MM.1S (cell line): ENCODE results near the gene DLG3.

Experiments used
- DNase-seq: peaks from one replicate; pipeline ENCODE4 v3.0.0-alpha.2; 2015
- H2AFZ ChIP-seq: fragments of 300-600 bp; sonication (generic); 2 replicates; pipeline ENCODE4 v1.6.0; 2016; ENCODE audit warnings: antibody characterized with exemption, low read length
- H3F3A ChIP-seq: fragments of 300-600 bp; sonication (generic); 2 replicates; pipeline ENCODE4 v1.6.1; 2016; ENCODE audit warnings: mild to moderate bottlenecking, antibody characterized with exemption, low read length, moderate library complexity, mixed read lengths; ENCODE audit not compliant: insufficient read depth
- H3K27ac ChIP-seq: fragments of 300-600 bp; sonication (generic); 2 replicates; pipeline ENCODE4 v1.5.1; 2016; ENCODE audit warnings: mild to moderate bottlenecking, low read length
- H3K27me3 ChIP-seq: fragments of 300-600 bp; sonication (generic); replicated peaks from 2 replicates; pipeline ENCODE4 v1.6.0; 2016; ENCODE audit warnings: low read length; ENCODE audit not compliant: insufficient read depth
- H3K36me3 ChIP-seq: fragments of 300-600 bp; sonication (generic); replicated peaks from 2 replicates; pipeline ENCODE4 v1.6.1; 2016; ENCODE audit warnings: mild to moderate bottlenecking, low read length, mixed read lengths; ENCODE audit not compliant: insufficient read depth
- H3K4me1 ChIP-seq: fragments of 300-600 bp; sonication (generic); 2 replicates; pipeline ENCODE4 v1.6.1; 2016; ENCODE audit warnings: low read length, mixed read lengths
- H3K4me2 ChIP-seq: fragments of 300-600 bp; sonication (generic); 2 replicates; pipeline ENCODE4 v1.6.0; 2016; ENCODE audit warnings: low read depth, low read length
- H3K4me3 ChIP-seq: fragments of 300-600 bp; sonication (generic); 2 replicates; pipeline ENCODE4 v1.5.1; 2016; ENCODE audit warnings: low read length, mixed read lengths
- H3K79me2 ChIP-seq: fragments of 300-600 bp; sonication (generic); 2 replicates; pipeline ENCODE4 v1.6.1; 2016; ENCODE audit warnings: mixed run types, low read length, mixed read lengths
- H3K9ac ChIP-seq: fragments of 300-600 bp; sonication (generic); 2 replicates; pipeline ENCODE4 v1.6.1; 2016; ENCODE audit warnings: low read length, mixed read lengths
- H3K9me2 ChIP-seq: fragments of 300-600 bp; sonication (generic); replicated peaks from 2 replicates; pipeline ENCODE4 v1.6.1; 2016; ENCODE audit warnings: mild to moderate bottlenecking, low read length, mixed read lengths; ENCODE audit not compliant: insufficient read depth
- H3K9me3 ChIP-seq: fragments of 300-600 bp; sonication (generic); replicated peaks from 2 replicates; pipeline ENCODE4 v1.6.1; 2016; ENCODE audit warnings: mild to moderate bottlenecking, low read length, mixed read lengths; ENCODE audit not compliant: insufficient read depth
- H4K20me1 ChIP-seq: fragments of 300-600 bp; sonication (generic); 2 replicates; pipeline ENCODE4 v1.6.1; 2016; ENCODE audit warnings: mild to moderate bottlenecking, low read length, moderate library complexity, mixed read lengths; ENCODE audit not compliant: insufficient read depth
- CTCF ChIP-seq: fragments of 300-600 bp; sonication (generic); IDR thresholded peaks from 2 replicates; pipeline ENCODE4 v1.5.1; 2016; ENCODE audit warnings: antibody characterized with exemption, low read length, mixed read lengths
- EZH2 ChIP-seq: fragments of 300-600 bp; sonication (generic); optimal IDR thresholded peaks from 2 replicates; pipeline ENCODE3; 2017; ENCODE audit warnings: low read depth, mild to moderate bottlenecking, antibody characterized with exemption, low read length, mixed read lengths
- EZH2phosphoT487 ChIP-seq: fragments of 300-600 bp; sonication (generic); IDR thresholded peaks from 2 replicates; pipeline ENCODE4 v1.6.1; 2018; ENCODE audit warnings: antibody characterized with exemption, low read length

The DLG3 gene

GRCh38 chrX:70477734-70478075, 33.1 kb downstream of the DLG3 start:
- Histone ChIP-seq H2AFZ (no peak overlapping the region), H3K9me3 (no peaks in the 10 kb centered on the region), H3K4me1 (no peaks in the 10 kb centered on the region), H3K9ac (no peak overlapping the region), H3K4me2 (no peak overlapping the region), H3K4me3 (no peak overlapping the region), H3K27me3 (no peaks in the 10 kb centered on the region), H3K36me3 (no peaks in the 10 kb centered on the region), H3K27ac (no peak overlapping the region), H3F3A (no peaks in the 10 kb centered on the region), H3K79me2 (no peaks in the 10 kb centered on the region), H3K9me2 (no peaks in the 10 kb centered on the region), H4K20me1 (no peaks in the 10 kb centered on the region)
- DNase-seq = no peak
- no peak for TF ChIP-seq CTCF
- TF ChIP-seq EZH2 = no peak
- TF ChIP-seq EZH2phosphoT487 = no peak

GRCh38 chrX:70478526-70479245, 34.1 kb downstream of the DLG3 start:
- H3K9ac ChIP-seq = no peak overlapping the region
- no peaks in the 10 kb centered on the region for H3K79me2 ChIP-seq

GRCh38 chrX:70479247-70479921, 34.7 kb downstream of the DLG3 start:
- DNase-seq = no peak
- Histone ChIP-seq H3K79me2 (no peaks in the 10 kb centered on the region), H4K20me1 (no peaks in the 10 kb centered on the region)

More at GRCh38 chrX:70478526-70479245, 34.1 kb downstream of the DLG3 start:
- Histone ChIP-seq H3K4me1 (no peaks in the 10 kb centered on the region), H2AFZ (no peak overlapping the region), H3K36me3 (no peaks in the 10 kb centered on the region), H3K9me3 (no peaks in the 10 kb centered on the region), H3K27me3 (no peaks in the 10 kb centered on the region), H3F3A (no peaks in the 10 kb centered on the region), H3K4me2 (no peak overlapping the region), H4K20me1 (no peaks in the 10 kb centered on the region), H3K9me2 (no peaks in the 10 kb centered on the region), H3K4me3 (no peak overlapping the region), H3K27ac (no peak overlapping the region)
- TF ChIP-seq EZH2phosphoT487 (no peak), EZH2 (no peak), CTCF (no peak)
- no peak for DNase-seq

More at GRCh38 chrX:70479247-70479921, 34.7 kb downstream of the DLG3 start:
- Histone ChIP-seq H3K4me2 (no peak overlapping the region), H3K9me2 (no peaks in the 10 kb centered on the region), H3K4me1 (no peaks in the 10 kb centered on the region), H3K27me3 (no peaks in the 10 kb centered on the region), H3K36me3 (no peaks in the 10 kb centered on the region), H3K9me3 (no peaks in the 10 kb centered on the region), H3K9ac (no peak overlapping the region), H2AFZ (no peak overlapping the region), H3K27ac (no peak overlapping the region), H3F3A (no peaks in the 10 kb centered on the region), H3K4me3 (no peak overlapping the region)
- TF ChIP-seq EZH2 = no peak
- no peak for TF ChIP-seq EZH2phosphoT487
- TF ChIP-seq CTCF = no peak
